Measurements from ENCODE around the gene KRTAP10-11. TPM values are rescaled to one million over a fixed set of nuclear protein-coding genes. Genes with fewer than 3 reads are reported as not detected.

Gene KRTAP10-11
- total RNA-seq, 1 donor from 2014 or later: not detected

DNA sequence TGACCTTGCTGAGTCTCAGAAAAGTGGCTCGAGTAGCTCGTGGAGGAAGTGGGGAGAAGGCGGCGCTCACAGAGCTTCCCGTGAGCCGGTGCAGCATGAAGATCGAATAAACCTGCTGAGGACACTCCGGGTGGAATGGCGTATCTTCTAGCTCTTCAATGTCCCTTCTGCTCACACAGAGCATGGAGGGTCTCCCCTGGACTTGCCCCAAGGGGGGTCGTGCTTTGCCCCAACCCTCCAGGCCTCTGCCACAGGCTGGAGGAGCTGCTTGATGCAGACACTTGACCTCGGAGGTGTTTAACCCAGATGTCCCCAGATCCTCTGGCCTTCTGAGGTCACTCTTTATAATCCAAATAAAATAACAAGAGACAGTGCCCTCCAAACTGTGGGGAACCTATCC, 48.6 kb downstream of the KRTAP10-11 start:
- no peak for DNase-seq (ENCODE audit: low read depth)

DNA sequence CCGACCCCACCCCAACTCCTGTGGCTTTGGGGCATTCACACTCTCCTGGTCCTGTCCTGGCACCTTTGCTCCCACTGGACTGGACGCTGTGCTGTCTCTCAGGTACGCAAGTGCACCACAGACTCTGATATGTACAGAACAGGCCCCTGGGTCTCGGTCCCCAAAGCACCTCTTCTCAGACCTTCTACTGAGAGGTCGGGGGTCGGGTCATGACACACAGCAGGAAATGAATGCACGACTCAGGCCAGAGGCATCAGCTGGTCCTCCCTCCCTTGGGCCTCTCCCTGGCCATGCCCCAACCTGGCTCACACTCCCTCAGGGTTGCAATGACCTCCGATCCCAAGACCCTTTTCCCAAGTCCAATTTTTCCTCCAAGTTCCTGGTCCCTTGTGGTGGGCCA, 49.0 kb downstream of the KRTAP10-11 start:
- DNase-seq (ENCODE audit: low read depth): no peak

DNA sequence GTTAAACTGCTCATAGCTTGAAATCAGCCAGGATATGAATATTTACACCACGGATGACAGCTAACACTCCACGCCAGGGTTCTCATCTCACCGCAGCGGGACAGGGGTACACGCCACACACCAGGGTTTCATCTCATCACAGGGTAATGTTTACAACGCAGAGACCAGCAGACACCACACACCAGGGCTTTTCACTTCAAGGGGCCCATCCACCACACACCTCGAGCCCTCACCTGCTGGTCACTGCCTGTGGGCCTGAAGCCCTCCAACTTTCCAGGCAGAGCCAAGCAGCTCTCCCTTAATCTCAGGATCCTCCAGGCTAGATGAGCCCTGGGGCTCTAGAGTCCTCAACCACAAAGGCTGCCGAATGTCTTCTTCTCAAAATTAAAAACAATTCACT, 49.4 kb downstream of the KRTAP10-11 start:
- no peak for DNase-seq (ENCODE audit: low read depth)

DNA sequence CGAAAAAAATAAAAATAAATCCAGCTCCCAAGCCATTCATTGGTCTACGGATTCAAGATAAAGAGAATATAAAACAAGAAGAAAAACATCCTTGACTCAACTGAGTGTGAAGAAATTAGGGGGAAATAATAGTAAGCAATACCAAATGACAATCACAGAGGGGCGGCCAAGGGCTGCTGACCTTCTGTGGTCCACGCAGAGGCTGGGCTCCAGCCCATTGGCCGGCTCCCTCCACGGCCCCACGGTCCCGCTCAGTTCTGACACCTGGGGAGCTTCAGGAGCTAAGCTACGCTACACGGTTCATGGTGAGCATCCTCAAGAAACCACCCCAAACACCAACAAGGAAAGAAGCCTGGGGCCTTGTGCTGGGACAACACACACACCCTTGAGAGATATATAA, 50.4 kb downstream of the KRTAP10-11 start:
- DNase-seq (ENCODE audit: low read depth): no peak

Other genes starting within 250 kb of the KRTAP10-11 start
- gene LRRC3, start 190.9 kb upstream of the KRTAP10-11 start, total RNA-seq: not detected in 2 replicates
- gene KRTAP10-1, start 106.2 kb upstream of the KRTAP10-11 start, total RNA-seq: not detected in 2 replicates
- gene KRTAP10-2, start 94.9 kb upstream of the KRTAP10-11 start, total RNA-seq: not detected in 2 replicates
- not detected in 2 replicates for gene KRTAP10-3, start 87.6 kb upstream of the KRTAP10-11 start, total RNA-seq
- not detected in 2 replicates for gene KRTAP10-4, start 72.7 kb upstream of the KRTAP10-11 start, total RNA-seq
- gene KRTAP10-5, start 65.8 kb upstream of the KRTAP10-11 start, total RNA-seq: not detected in 2 replicates
- not detected in 2 replicates for gene KRTAP10-6, start 53.9 kb upstream of the KRTAP10-11 start, total RNA-seq
- not detected in 2 replicates for gene KRTAP10-7, start 45.8 kb upstream of the KRTAP10-11 start, total RNA-seq
- gene KRTAP10-8, start 34.3 kb upstream of the KRTAP10-11 start, total RNA-seq: not detected in 2 replicates
- gene KRTAP10-9, start 19.3 kb upstream of the KRTAP10-11 start, total RNA-seq: not detected in 2 replicates
- gene KRTAP10-10, start 9.1 kb upstream of the KRTAP10-11 start, total RNA-seq: not detected in 2 replicates
- not detected in 2 replicates for gene KRTAP12-4, start 8.2 kb downstream of the KRTAP10-11 start, total RNA-seq
- gene KRTAP12-3, start 11.5 kb downstream of the KRTAP10-11 start, total RNA-seq: not detected in 2 replicates
- gene KRTAP12-2, start 20.5 kb downstream of the KRTAP10-11 start, total RNA-seq: not detected in 2 replicates
- gene KRTAP12-1, start 35.7 kb downstream of the KRTAP10-11 start, total RNA-seq: not detected in 2 replicates
- not detected in 2 replicates for gene KRTAP10-12, start 50.8 kb downstream of the KRTAP10-11 start, total RNA-seq
- not detected in 2 replicates for gene TSPEAR, start 65.2 kb downstream of the KRTAP10-11 start, total RNA-seq
- gene UBE2G2, start 155.4 kb downstream of the KRTAP10-11 start, total RNA-seq: 98.0 and 99.8 TPM in 2 replicates
- 78.6 and 79.5 TPM in 2 replicates for gene SUMO3, start 171.6 kb downstream of the KRTAP10-11 start, total RNA-seq
- gene PTTG1IP, start 227.3 kb downstream of the KRTAP10-11 start, total RNA-seq: 207 and 246 TPM in 2 replicates